ENCODE measurements around the gene GJC2. TPM values are rescaled to one million over a fixed set of nuclear protein-coding genes. Genes with fewer than 3 reads are reported as not detected.

Gene GJC2
- total and polyA plus RNA-seq, 3 donors from 2014 or later = 2.0 to 4.2 (median 2.6) TPM

DNA sequence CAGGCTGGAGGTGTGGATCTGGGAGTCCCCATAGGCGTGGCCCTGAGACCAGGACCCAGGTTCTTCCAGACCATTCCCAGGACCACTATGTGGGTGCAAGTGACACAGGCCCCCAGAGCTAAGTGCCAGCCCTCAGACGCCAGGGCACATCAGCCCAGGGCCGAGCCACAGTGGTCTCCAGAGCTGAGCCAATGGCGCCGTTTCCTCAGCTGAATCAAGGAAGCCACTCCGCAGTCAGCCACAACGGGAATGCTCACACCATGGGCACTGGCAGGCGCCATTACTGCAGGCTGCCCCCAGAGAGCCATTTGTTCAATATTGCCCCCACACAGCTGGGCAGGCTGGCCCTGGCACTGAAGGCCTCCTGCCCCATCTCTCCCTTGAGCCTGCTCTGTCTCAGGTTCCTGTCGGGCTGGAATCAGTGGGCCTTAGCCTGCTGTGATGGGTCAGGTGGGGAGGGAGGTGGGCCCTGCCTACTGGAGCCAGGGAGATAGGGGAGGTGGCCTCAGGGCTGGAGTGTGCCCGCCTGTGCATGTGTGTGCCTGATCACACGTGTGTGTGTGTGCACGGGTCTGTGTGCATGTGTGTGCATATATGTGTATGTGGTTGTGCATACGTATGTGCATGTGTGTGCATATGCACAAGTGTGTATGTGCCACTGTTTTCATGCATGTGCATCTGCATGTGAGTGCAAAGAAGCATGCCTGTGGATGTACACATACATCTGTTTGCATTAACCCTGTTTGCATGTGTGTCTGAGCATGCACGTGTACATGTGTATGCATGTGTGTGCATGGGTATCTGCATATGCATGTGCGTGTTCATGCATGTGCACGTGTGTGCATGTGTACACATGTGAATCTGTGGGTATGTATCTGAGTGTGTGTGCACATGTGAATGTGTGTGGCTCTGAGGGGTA lies 6.1 kb downstream of the GJC2 start:
- H3K36me3 ChIP-seq (ENCODE audit: low read depth, missing control alignments) = no peaks in the 10 kb centered on the region
- H3K4me3 ChIP-seq = no peak overlapping the region
- H3K4me1 ChIP-seq = peaks cover 11% of the 10 kb centered on the region
- no peak overlapping the region for H3K27ac ChIP-seq
- WGBS, 2 donors = 80 to 90% methylated on average over 14 to 15 of the region's 16 CpGs
- no peak for DNase-seq
- H3K27me3 ChIP-seq = no peaks in the 10 kb centered on the region
- TF ChIP-seq POLR2A (IDR thresholded peaks at IDR 0.05) = no peak
- TF ChIP-seq, protein P1, sequence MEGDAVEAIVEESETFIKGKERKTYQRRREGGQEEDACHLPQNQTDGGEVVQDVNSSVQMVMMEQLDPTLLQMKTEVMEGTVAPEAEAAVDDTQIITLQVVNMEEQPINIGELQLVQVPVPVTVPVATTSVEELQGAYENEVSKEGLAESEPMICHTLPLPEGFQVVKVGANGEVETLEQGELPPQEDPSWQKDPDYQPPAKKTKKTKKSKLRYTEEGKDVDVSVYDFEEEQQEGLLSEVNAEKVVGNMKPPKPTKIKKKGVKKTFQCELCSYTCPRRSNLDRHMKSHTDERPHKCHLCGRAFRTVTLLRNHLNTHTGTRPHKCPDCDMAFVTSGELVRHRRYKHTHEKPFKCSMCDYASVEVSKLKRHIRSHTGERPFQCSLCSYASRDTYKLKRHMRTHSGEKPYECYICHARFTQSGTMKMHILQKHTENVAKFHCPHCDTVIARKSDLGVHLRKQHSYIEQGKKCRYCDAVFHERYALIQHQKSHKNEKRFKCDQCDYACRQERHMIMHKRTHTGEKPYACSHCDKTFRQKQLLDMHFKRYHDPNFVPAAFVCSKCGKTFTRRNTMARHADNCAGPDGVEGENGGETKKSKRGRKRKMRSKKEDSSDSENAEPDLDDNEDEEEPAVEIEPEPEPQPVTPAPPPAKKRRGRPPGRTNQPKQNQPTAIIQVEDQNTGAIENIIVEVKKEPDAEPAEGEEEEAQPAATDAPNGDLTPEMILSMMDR (IDR thresholded peaks at IDR 0.05) = no peak
- intact Hi-C loops (cut with DNase I; ENCODE audit: low total_unique reads) = no loop called here
- no peaks in the 10 kb centered on the region for H3K9me3 ChIP-seq

DNA sequence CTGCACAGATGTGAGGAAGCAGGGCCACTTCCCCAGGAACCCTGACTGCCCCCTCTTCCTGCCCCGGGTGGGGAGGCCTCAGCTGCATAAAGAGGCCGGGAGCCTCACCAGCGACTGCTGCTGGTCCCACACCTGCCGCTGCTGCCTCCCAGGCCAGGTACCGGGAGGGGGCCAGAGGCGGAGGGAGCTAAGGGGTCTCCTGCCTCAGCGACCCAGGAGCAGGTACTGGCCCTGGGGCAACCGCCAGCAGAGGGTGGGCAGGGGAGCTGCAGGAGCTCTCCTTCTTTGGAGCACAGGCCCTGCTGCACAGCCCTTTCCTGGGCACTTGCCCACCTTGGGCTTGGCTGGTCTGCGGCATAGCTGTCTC lies 6.8 kb downstream of the GJC2 start:
- intact Hi-C loops (cut with DNase I; ENCODE audit: low total_unique reads) = no loop called here
- H3K9me3 ChIP-seq = no peaks in the 10 kb centered on the region
- WGBS, 2 donors = 34 to 73% methylated on average over 4 to 9 of the region's 9 CpGs
- H3K36me3 ChIP-seq (ENCODE audit: low read depth, missing control alignments) = no peaks in the 10 kb centered on the region
- TF ChIP-seq, protein P1 (IDR thresholded peaks at IDR 0.05) = no peak
- TF ChIP-seq POLR2A (IDR thresholded peaks at IDR 0.05) = no peak
- no peak for DNase-seq
- H3K4me1 ChIP-seq = peaks cover 5% of the 10 kb centered on the region
- no peak overlapping the region for H3K4me3 ChIP-seq
- no peak overlapping the region for H3K27ac ChIP-seq
- H3K27me3 ChIP-seq = no peaks in the 10 kb centered on the region

DNA sequence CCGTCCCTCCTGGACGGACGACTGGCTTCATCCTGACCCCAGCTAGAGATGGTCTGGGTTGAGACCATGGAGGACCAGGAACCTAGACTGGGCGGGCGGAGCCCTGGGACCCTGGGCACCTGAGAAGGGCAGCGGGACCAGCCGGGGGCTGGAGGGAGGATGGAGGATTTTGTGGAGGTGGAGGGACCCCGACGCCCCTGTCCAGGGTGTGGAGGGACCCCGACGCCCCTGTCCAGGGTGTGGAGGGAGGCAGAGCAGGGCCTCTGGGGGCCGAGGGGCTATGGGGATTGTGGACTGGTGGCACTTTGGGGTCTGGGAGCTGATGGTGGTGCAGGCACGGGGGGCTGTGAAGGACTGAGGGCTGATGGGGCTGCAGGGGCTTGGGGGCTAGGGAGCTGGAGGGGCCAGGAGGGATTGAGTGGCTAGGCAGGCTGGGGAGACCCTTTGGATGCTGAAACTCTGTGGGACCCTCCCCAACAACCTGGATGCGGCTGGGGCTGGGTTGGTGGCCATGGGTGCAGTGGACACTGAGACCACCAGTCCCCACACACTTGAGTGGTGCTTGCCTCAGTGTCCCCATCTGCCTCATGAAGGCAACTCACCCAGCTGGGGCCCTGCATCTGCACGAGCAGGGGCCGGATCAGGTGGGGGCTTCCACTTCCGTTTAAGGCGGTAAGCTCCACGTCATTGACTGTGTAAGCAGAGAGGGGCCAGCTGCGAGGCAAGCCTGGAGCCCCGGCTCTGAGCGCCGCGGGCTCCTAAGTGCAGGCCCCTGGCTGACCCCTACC lies 7.4 kb downstream of the GJC2 start:
- intact Hi-C loops (cut with DNase I; ENCODE audit: low total_unique reads) = no loop called here
- Histone ChIP-seq H3K27ac (no peak overlapping the region), H3K9me3 (no peaks in the 10 kb centered on the region), H3K4me1 (peaks cover under 1% of the 10 kb centered on the region), H3K36me3 (ENCODE audit: low read depth, missing control alignments) (no peaks in the 10 kb centered on the region), H3K27me3 (no peaks in the 10 kb centered on the region), H3K4me3 (no peak overlapping the region)
- no peak for DNase-seq
- WGBS, 2 donors = 49 to 74% methylated on average over 11 to 24 of the region's 24 CpGs
- TF ChIP-seq, protein P1 (IDR thresholded peaks at IDR 0.05) = no peak
- no peak for TF ChIP-seq POLR2A (IDR thresholded peaks at IDR 0.05)

DNA sequence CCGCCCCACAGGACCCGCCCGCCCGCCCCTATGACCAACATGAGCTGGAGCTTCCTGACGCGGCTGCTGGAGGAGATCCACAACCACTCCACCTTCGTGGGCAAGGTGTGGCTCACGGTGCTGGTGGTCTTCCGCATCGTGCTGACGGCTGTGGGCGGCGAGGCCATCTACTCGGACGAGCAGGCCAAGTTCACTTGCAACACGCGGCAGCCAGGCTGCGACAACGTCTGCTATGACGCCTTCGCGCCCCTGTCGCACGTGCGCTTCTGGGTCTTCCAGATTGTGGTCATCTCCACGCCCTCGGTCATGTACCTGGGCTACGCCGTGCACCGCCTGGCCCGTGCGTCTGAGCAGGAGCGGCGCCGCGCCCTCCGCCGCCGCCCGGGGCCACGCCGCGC lies 8.0 kb downstream of the GJC2 start:
- no peak for DNase-seq
- Histone ChIP-seq H3K9me3 (no peaks in the 10 kb centered on the region), H3K27ac (no peak overlapping the region), H3K4me1 (peaks cover 7% of the 10 kb centered on the region), H3K4me3 (no peak overlapping the region), H3K36me3 (ENCODE audit: low read depth, missing control alignments) (no peaks in the 10 kb centered on the region), H3K27me3 (no peaks in the 10 kb centered on the region)
- intact Hi-C loops (cut with DNase I; ENCODE audit: low total_unique reads) = no loop called here
- TF ChIP-seq, protein P1 (IDR thresholded peaks at IDR 0.05) = no peak
- no peak for TF ChIP-seq POLR2A (IDR thresholded peaks at IDR 0.05)
- 63 to 85% methylated on average over 39 to 43 of the region's 43 CpGs for WGBS, 2 donors

All from testis (tissue), 3 donors.